ENCODE measurements around the gene GPR78.

The GPR78 gene

DNA sequence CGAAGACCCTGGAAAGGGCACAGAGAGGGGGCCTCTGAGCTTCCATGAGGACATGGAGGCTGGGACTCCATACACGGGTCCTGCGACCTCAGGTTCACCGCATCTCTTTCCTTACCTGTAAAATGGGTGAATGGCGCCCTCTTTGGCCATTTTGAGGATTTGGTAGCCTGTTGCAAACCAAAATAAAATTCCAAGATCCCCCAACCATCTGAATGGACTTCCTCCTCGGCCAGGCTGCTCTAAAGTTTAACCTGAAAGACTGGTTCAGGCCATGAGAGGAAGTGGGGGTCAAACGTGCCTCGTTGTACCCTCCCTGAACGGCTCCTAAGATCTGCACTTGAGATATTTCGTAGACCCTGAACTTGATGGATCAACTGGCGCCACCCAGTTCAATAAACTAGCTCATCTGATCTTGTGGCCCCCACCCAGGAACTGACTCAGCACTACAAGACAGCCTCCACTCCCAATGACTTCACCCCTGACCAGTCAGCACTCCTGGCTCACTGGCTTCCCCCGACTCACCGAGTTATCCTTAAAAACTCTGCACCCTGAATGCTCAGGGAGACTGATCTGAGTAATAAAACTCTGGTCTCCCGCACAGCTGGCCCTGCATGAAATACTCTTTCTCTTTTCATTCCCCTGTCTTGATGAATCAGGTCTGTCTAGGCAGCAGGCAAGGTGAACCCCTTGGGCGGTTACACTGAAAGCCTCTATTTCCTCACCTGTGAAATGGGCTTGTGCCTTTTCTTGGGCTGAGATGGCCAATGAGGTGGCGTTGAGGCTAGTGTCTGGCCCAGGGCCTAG is 32.9 kb upstream of the GPR78 start:
- DNase-seq: no peak

GRCh38 chr4:8547912-8548730 is 32.1 kb upstream of the GPR78 start:
- DNase-seq: no peak

DNA sequence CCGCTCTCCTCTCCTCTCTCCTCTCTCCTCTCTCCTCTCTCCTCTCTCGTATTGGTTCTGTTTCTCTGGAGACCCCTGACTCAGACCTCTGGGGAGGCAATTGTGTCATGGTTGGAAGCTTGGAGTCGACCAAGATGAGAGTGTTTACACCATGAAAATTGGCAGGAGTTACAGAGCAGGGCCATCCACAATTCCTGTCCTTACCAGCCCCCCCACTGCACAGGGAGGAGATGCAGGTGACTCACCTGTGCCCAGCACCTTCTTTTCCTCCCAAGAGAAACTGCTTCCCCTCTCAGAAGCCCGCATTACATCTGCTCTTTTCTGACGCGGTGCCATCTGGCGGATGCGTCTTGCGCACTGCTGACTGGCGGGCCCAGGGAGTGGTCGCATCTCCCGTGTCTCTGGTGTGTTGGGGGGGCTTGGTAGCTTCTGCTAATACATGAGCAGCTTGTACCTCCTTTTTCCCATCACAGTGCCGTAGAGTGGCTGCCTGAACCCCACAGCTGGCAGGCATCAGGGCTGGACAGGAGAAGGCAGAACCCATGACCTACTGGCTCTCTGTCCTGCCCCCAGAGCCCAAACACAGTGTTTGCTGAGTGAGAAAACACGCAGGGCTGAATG is 31.4 kb upstream of the GPR78 start:
- DNase-seq: no peak

- no peak for DNase-seq
These were observed 30.8 kb upstream of the GPR78 start for GRCh38 chr4:8549352-8549931.

DNA sequence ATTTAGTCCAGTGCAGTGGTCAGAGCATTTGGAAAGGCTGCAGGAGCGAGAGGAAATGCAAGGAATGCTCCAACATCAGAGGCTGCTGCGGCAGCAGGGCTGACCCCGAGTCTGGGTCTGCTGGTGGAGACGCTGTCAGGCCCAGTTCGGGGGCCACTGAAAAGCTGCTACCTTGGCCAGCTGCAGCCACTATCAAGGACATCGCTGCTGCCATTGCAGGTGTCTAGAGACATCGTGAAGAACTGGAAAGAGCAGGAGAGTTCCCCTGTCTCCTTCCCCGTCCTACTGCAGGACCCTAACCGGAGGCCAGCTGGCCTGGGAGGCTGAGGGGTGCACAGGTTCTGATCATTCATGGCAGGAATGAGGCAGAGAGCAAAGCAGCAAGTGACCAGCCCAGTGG is 29.5 kb upstream of the GPR78 start:
- no peak for DNase-seq

GRCh38 chr4:8552024-8552423 is 28.2 kb upstream of the GPR78 start:
- no peak for DNase-seq

DNA sequence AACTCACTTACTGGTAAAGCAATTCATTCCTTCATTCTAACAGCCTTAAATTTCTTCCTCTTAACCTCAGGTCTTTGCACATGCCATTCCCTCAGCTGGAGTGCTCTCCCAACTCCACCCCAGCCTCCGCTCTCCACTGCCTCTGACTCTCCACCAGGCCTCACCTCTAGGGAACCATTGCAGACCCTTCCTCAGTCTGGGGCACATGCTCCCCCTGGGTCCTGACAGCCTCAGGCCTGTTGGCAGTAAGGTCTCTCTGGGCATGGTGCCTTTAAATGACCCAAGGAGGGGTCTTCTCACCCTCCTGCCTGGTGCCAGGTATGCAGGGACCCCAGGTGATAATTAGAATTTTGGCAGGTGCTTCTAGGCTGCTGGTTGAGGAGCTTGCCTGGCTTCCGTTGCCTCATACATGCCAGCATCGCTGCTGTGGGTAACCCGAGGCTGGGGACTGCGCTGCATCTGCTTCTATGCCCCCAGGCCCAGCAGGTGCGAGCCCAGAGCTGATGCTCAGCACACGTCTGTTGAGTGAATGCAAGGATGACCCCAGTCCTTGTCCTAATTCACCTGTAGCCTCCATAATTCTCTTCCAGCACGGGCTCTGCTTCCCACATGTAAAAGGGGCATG is 27.5 kb upstream of the GPR78 start:
- DNase-seq: no peak

DNA sequence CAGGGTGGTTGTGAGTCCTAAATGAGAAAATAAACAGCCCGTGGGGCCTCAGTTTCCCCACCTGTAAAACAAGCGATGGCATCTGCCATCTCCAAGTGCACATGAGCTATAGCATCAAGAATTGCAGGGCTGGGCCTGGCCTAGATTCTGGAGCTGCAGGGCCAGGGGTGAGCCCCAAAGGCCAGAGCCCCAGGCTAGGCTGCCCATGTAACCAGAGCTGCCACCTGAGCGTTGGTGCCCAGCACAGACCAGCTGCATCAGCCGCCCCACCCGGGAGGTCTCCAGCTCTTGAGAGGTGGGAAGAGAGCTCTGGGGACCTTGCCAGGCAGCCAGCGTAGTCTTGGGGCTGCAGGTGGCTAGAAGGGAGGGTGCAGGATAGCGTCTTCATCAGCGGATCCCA is 27.0 kb upstream of the GPR78 start:
- DNase-seq: no peak

DNA sequence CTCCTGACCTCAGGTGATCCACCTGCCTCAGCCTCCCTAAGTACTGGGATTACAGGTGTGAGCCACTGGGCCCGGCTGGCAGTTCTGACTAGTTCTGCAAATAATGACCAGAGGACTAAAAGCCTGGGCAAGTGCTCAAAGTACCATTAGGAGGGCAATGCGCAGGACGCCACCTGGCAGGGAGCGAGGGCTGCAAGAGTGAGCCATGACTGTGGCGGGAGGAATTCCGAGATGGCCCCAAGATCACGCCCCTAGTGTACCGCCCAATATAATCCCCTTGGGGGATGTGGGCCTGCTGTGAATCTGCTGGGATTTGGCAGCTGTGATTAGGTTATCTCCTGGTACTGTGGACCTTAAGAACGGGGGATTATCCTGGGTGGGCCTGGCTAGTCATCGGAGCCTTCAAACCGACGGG is 26.2 kb upstream of the GPR78 start:
- no peak for DNase-seq

- no peak for DNase-seq
These were observed 25.6 kb upstream of the GPR78 start for GRCh38 chr4:8554555-8555100.

GRCh38 chr4:8555716-8556115 is 24.5 kb upstream of the GPR78 start:
- no peak for DNase-seq

GRCh38 chr4:8556341-8557150 is 23.6 kb upstream of the GPR78 start:
- no peak for DNase-seq

DNA sequence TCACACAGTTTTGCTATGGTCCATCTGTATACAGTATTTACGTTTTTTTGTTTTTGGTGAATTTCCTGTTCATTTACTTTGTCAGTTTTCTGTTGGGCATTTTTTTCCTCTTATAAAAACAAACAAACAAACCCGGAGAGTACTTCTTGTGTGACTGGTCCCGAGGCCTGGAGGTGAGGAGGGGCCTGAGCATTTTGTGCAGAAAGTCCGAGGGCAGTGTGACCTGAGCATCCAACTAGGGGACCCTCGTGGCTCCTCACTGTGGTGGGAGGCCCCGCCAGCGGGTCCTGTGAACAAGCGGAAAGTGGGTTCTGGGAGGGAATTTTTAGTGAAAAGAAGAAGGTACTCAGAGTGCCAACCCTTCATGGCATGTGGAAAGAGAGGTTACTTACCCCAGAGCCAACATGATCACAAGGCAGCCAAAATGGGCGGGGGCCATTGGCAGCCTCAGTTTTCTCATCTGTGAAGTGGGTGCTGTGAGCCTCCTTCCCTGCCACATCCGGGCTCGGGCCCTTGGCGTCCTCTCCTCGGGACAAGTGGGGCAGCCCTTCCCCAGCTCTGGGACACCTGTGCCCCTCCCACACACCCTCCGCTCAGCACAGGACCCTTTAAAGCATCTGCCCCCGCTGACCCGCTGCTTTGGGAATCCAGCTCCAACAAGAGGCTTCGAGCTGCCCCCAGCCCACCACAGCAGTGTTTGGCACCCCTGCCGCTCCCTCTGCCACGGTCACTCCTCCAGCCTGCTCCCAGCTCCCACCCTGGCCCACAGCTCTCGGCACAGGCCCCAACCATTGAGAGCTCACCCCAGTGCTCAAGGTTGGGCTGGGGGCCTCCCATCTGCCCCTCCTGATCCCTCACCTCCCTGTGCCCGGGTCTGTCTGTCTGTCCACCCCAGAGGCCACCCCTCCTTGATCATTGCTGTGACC is 22.8 kb upstream of the GPR78 start:
- no peak for DNase-seq

- DNase-seq: no peak
These were observed 21.9 kb upstream of the GPR78 start for GRCh38 chr4:8558080-8558960.

DNA sequence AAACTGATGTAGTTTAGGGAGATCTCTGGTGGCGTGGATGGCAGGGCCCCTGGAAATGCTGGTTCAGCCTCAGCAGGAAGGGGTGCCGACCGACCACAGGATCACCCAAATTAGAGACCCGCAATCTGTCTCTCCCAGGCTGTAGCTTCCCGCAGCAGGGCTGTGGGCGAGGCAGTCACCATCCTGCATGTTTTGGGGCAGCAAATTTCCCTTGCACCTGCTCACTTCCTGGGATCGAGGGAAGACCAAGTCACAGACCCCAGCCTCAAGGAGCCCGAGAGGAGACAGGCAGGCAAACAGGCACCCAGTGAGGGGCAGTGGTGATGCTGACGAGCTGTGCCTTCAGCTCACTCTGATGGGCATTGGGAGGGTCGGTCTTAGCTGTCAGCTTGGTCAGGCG is 21.2 kb upstream of the GPR78 start:
- no peak for DNase-seq

DNA sequence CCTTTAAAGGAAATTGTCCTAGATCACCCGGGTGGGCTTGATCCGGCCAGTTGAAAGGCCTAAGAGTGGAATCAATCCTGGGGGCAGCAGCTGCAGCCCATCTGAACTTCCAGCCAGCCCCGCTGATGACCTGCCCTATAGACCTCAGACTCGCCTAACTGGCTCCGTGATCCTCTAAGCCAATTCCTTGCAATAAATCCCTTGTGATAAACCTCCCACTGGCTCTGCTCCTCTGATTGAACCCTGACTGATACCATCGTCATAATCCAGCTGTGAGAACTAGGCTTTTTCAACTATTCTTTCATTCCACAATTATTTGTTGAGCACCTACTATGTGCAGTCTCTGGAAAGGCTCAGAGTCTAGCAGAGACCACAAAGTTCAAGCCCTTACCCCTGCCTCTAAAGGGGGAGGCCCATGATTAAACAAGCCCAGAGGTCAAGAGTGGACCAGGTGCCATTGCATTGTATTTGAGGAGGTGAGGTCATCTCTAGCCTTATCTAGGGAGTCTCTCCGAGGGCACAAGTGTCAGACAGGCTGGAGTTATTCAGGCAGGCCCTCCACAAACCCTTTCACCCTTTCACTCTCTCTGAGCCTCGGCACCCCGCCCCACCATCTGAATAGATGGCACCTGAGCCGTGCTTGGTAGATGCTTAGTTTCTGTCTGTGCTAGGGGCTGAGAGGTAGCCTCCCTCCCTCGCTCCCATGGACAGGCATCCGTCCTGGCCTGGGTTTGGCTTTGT is 20.5 kb upstream of the GPR78 start:
- DNase-seq: no peak

- DNase-seq: no peak
These were observed 19.7 kb upstream of the GPR78 start for GRCh38 chr4:8560265-8561047.

DNA sequence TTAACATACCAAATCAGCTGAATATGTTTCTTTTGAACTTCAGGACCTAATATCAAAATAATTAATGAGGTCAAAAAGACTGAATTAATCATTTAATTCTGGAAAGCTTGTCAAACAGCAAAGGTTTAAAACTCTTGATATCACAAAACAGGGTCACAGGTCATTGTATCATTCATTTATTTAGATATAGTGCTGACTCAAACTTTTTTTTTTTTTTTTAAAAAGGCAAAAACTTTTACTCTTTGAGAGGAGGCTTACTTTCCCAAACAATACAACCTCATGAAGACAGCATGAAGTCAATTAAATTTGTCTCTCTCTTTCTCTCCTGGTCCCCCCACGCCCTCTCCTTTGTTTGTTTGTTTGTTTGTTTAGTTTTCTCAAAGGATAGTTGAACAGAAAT is 15.6 kb upstream of the GPR78 start:
- no peak for DNase-seq

All from stimulated activated naive CD4-positive, alpha-beta T cell (primary cell).